Thoracic aorta (tissue), 2 donors: Measurements from ENCODE around the gene TEX35. TPM values are rescaled to one million over a fixed set of nuclear protein-coding genes. Genes with fewer than 3 reads are reported as not detected.

Experiments
- ATAC-seq: fragments of 150-250 bp; one replicate; pipeline ENCODE4 v1.8.0; 2017; ENCODE audit warnings: low read depth; ENCODE audit not compliant: insufficient number of reproducible peaks, low FRiP score
- DNase-seq: peaks from one replicate; pipeline ENCODE4 v3.0.0-alpha.2; 2020; ENCODE audit warnings: low spot score
- H3K27ac ChIP-seq, 2 donors: fragments of 200-600 bp; sonication (generic); 1 replicate in 1 of 2; 2 replicates in 1 of 2; pipeline ENCODE4 v1.5.1; 2016; ENCODE audit warnings: mild to moderate bottlenecking in 2 of 2, moderate library complexity in 2 of 2
- H3K27me3 ChIP-seq: fragments of 200-600 bp; sonication (generic); replicated peaks from 2 replicates; pipeline ENCODE4 v1.6.0; 2016; ENCODE audit warnings: mild to moderate bottlenecking; ENCODE audit not compliant: insufficient read depth
- H3K36me3 ChIP-seq: fragments of 200-600 bp; sonication (generic); one replicate; pipeline ENCODE4 v1.5.1; 2016
- H3K4me1 ChIP-seq, 2 donors: fragments of 200-600 bp; sonication (generic); 1 replicate in 1 of 2; 2 replicates in 1 of 2; pipeline versions ENCODE4 v1.5.1 to v1.6.0; 2016; ENCODE audit warnings: low read depth in 2 of 2, mild to moderate bottlenecking in 1 of 2; ENCODE audit not compliant: control insufficient read depth in 1 of 2
- H3K4me3 ChIP-seq: fragments of 200-600 bp; sonication (generic); 2 replicates; pipeline ENCODE4 v1.5.1; 2016; ENCODE audit warnings: mild to moderate bottlenecking
- H3K9me3 ChIP-seq: fragments of 200-600 bp; sonication (generic); 2 replicates; pipeline ENCODE4 v1.5.1; 2016
- total RNA-seq, 2 donors: library from RNA; depleted of rRNA; stranded (reverse); fragments of >200 nt; gene quantifications; one replicate each; pipeline versions ENCODE4 v1.1.0 to v1.2.3, GENCODE V29; 2016
- TF ChIP-seq, protein P1 (sequence below): fragments of 200-600 bp; sonication (generic); IDR thresholded peaks from one replicate; pipeline ENCODE4 v1.5.1; 2019; ENCODE audit warnings: antibody characterized with exemption

The TEX35 gene
- total RNA-seq, 2 donors from 2014 or later, result not detected

DNA sequence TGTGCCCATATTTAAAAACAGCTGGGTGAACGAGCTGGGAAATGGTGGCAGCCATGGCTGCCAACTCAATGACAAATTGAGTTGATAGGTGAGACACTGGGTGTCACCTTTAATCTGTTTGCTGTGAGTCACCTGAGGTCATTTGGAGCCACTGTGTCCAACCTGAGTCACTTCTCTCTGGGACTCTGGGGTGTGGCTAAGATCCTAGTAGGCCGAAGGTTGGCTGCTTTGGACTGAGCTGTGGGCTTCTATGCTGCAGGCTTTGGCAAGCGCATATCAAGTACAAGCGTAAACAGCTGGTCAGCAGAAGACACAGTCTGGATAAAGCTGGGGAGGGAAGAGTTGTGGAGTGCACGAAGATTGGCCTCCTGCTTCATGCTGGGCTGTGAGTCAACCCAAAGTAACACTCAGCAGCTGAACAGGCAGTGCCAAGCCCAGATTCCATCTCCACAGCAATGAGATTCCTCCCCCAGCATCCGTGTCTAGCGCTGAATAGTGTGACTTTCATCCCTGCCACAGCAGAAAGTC is 24.0 kb downstream of the TEX35 start:
- no peaks in the 10 kb centered on the region for H3K9me3 ChIP-seq
- peaks cover 0 to 7% of the 10 kb centered on the region in 2 donors for H3K4me1 ChIP-seq
- ATAC-seq (no peak), DNase-seq (no peak)
- TF ChIP-seq, protein P1, sequence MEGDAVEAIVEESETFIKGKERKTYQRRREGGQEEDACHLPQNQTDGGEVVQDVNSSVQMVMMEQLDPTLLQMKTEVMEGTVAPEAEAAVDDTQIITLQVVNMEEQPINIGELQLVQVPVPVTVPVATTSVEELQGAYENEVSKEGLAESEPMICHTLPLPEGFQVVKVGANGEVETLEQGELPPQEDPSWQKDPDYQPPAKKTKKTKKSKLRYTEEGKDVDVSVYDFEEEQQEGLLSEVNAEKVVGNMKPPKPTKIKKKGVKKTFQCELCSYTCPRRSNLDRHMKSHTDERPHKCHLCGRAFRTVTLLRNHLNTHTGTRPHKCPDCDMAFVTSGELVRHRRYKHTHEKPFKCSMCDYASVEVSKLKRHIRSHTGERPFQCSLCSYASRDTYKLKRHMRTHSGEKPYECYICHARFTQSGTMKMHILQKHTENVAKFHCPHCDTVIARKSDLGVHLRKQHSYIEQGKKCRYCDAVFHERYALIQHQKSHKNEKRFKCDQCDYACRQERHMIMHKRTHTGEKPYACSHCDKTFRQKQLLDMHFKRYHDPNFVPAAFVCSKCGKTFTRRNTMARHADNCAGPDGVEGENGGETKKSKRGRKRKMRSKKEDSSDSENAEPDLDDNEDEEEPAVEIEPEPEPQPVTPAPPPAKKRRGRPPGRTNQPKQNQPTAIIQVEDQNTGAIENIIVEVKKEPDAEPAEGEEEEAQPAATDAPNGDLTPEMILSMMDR, result no peak
- no peak overlapping the region for H3K4me3 ChIP-seq
- no peak overlapping the region for H3K27ac ChIP-seq
- H3K36me3 ChIP-seq, result no peaks in the 10 kb centered on the region
- no peaks in the 10 kb centered on the region for H3K27me3 ChIP-seq

DNA sequence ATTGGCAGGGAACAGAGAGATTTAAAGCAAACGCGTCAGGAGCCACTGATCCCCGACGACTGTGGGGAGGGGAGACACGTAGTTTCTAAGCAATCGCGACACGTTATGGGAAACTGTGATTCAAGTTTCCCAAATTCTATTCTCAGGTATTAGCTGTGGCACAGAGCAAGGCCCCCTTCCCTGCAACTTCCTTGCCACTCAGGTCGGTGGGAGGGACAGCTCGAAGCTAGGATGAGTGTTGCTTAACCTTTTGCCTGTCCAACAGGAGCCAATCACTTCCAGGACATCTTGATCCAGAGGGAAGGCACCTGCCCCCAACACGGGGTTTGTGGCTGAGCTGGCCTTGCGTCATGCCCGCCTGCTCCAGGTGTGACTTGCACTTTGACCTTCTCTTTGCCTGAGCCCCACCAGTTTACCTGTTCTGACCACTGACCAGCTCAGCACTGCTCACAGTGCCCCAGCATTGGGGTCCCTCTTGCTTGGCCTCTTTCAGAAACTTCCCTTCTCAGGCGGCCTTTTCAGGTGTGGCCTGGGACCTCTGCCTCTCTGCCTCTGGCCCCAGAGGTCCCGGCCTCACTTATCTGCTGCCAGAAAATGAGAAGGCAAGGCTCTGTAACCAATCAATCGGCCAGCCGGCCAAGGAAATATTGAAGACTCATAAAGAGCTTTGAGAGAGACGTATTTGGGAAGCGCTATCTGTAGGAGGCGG is 24.6 kb downstream of the TEX35 start:
- DNase-seq, result no peak
- Histone ChIP-seq H3K9me3 (no peaks in the 10 kb centered on the region), H3K27ac (no peak overlapping the region), H3K4me1 (peaks cover 0 to 5% of the 10 kb centered on the region in 2 donors), H3K36me3 (no peaks in the 10 kb centered on the region), H3K4me3 (no peak overlapping the region), H3K27me3 (no peaks in the 10 kb centered on the region)
- TF ChIP-seq, protein P1, result no peak
- no peak for ATAC-seq

DNA sequence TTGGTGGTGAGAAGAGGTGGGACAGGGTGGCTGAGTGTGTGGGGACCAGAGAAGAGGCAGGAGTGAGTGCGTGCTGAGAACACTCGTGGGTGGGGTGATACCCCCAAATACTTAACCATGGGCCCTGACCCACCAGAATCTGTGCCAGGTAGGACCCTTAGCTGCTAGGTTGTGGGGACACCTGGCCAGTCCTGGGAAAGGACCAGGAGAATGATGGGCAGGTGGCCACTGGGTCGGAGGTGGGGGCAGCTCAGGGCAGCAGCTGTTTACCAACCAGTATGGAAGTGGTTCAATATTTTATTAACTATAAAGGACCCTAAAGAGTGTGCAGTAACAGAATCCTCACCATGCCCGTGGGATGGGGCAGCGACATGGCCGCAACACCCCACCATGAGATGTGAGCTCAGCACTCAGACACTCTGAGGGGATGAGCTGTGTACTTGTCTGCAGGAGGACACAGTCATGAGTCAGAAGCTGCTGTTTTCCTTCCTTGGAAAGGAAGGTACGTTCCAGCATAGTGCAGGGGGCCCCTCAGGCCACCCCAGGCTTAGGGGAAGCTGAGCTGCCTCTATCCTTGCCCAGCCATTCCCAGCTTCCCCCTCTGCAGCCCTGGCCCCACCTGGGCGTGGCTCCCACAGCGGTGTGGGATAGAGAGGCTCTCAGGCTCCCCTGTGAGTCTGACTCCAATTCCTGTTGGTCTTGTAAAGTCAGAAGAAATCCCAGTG is 25.4 kb downstream of the TEX35 start:
- TF ChIP-seq, protein P1, result no peak
- Histone ChIP-seq H3K27ac (no peak overlapping the region), H3K9me3 (no peaks in the 10 kb centered on the region), H3K4me3 (no peak overlapping the region), H3K4me1 (peaks cover 0 to 9% of the 10 kb centered on the region in 2 donors), H3K36me3 (no peaks in the 10 kb centered on the region), H3K27me3 (no peaks in the 10 kb centered on the region)
- ATAC-seq (no peak), DNase-seq (no peak)

DNA sequence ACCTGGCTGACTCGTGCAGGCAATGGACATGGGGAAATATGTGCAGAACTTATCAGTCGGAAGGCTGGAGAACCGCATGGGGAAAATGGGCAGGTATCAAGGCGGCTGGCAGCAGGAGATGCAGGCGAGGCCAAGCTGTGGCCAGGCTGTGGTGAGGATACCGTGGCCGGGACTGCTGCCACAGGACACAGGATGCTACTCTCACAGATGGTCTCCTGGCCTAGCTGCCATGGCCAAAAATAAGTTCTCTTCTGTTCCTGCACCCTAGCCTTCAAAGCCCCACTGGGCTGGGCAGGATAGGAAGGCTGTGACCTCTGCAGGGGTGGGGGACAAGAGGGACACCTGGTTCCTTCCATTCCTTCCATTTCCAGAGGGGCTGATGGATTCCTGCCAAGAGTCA is 26.4 kb downstream of the TEX35 start:
- H3K27me3 ChIP-seq, result no peaks in the 10 kb centered on the region
- peaks cover 0 to 12% of the 10 kb centered on the region in 2 donors for H3K4me1 ChIP-seq
- H3K9me3 ChIP-seq, result no peaks in the 10 kb centered on the region
- no peak for ATAC-seq
- TF ChIP-seq, protein P1, result no peak
- no peaks in the 10 kb centered on the region for H3K36me3 ChIP-seq
- DNase-seq, result no peak
- no peak overlapping the region for H3K4me3 ChIP-seq
- no peak overlapping the region for H3K27ac ChIP-seq

DNA sequence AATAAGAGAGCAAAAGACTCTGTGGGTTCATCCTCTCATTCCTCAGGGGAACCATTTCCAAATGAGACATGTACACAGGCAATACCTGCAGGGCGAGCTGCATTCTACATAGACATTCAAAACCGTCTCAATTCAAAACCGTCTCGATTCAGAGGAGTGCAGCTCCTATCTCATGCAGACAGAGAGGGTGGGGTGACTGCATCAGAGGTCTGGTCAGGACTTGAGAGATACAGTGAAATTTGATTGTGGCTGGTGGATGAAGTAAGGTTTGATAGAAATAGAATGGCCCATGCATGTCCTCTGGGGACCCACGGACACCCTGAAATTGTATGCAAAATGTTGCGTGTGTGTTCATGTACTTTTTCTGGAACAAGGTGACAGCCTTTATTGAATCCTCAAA is 27.3 kb downstream of the TEX35 start:
- H3K36me3 ChIP-seq, result no peaks in the 10 kb centered on the region
- ATAC-seq (no peak), DNase-seq (no peak)
- H3K4me3 ChIP-seq, result no peak overlapping the region
- no peaks in the 10 kb centered on the region for H3K27me3 ChIP-seq
- TF ChIP-seq, protein P1, result no peak
- H3K27ac ChIP-seq, result no peak overlapping the region
- H3K9me3 ChIP-seq, result no peaks in the 10 kb centered on the region
- peaks cover 0 to 12% of the 10 kb centered on the region in 2 donors for H3K4me1 ChIP-seq
